K562 (cell line): Measurements from ENCODE around the gene NFYC. TPM values are rescaled to one million over a fixed set of nuclear protein-coding genes. Genes with fewer than 3 reads are reported as not detected.
A peak's percentile ranks its signal among the peaks of the same experiment; 100 is the strongest.

ENCODE experiments used
- AFF4 ChIP-seq: sonication (generic); formaldehyde crosslinking; IDR thresholded peaks from 2 replicates; pipeline ENCODE4 v1.8.0; 2023; ENCODE audit warnings: mild to moderate bottlenecking, missing genetic modification reagents
- CEBPB ChIP-seq: fragments of 450-650 bp; IDR thresholded peaks from 2 replicates; pipeline ENCODE4 v1.6.1; 2016; ENCODE audit warnings: missing genetic modification characterization, missing compliant biosample characterization
- EWSR1 ChIP-seq: fragments of 450-650 bp; IDR thresholded peaks from 2 replicates; pipeline ENCODE4 v1.6.1; 2018; ENCODE audit warnings: borderline replicate concordance, mild to moderate bottlenecking, low read depth, moderate library complexity; ENCODE audit not compliant: partially characterized antibody
- HMG20B ChIP-seq: fragments of 250-450 bp; sonication (Bioruptor Pico); IDR thresholded peaks from 2 replicates; pipeline ENCODE4 v1.5.0; 2021; ENCODE audit warnings: mild to moderate bottlenecking
- IRF1 ChIP-seq: sonication (generic); formaldehyde crosslinking; IDR thresholded peaks from 2 replicates; pipeline ENCODE4 v1.8.0; 2022; ENCODE audit warnings: missing genetic modification reagents, mild to moderate bottlenecking, borderline replicate concordance
- KAT7 ChIP-seq: sonication (generic); formaldehyde crosslinking; IDR thresholded peaks from 2 replicates; pipeline ENCODE4 v1.8.0; 2022; ENCODE audit warnings: missing genetic modification reagents, mild to moderate bottlenecking, borderline replicate concordance
- LARP7 ChIP-seq: fragments of 450-650 bp; IDR thresholded peaks from 2 replicates; pipeline ENCODE4 v1.6.1; 2016
- MECOM ChIP-seq: fragments of 250-450 bp; sonication (Bioruptor Pico); IDR thresholded peaks from 2 replicates; pipeline ENCODE4 v1.8.0; 2022; ENCODE audit warnings: inconsistent platforms
- NBN ChIP-seq: fragments of 450-650 bp; IDR thresholded peaks from 2 replicates; pipeline ENCODE4 v1.6.1; 2016; ENCODE audit warnings: low read depth, mild to moderate bottlenecking
- NR2C2 ChIP-seq, 2 experiments: fragments of 200-800 bp in 1 of 2; sonication (Bioruptor generic) in 1 of 2; sonication (generic) in 1 of 2; formaldehyde crosslinking in 1 of 2; IDR thresholded peaks; 2 replicates each; pipeline versions ENCODE4 v1.6.1 to v1.8.0; 2016 to 2022; ENCODE audit warnings: mild to moderate bottlenecking in 1 of 2, missing compliant biosample characterization in 1 of 2, missing genetic modification characterization in 1 of 2, missing genetic modification reagents in 1 of 2
- POLR3A ChIP-seq: IDR thresholded peaks from 2 replicates; pipeline ENCODE4 v1.6.1; 2011; ENCODE audit warnings: borderline replicate concordance, mild to moderate bottlenecking, moderate library complexity; ENCODE audit not compliant: insufficient read length, insufficient read depth; ENCODE audit errors: extremely low read depth
- PTTG1 ChIP-seq: fragments of 450-650 bp; IDR thresholded peaks from 2 replicates; pipeline ENCODE4 v1.6.1; 2016; ENCODE audit warnings: low read depth, mild to moderate bottlenecking, missing genetic modification characterization, missing compliant biosample characterization
- RBM25 ChIP-seq: fragments of 200-400 bp; formaldehyde crosslinking; IDR thresholded peaks from 2 replicates; pipeline ENCODE4 v1.6.1; 2018; ENCODE audit warnings: low read length, low read depth, moderate library complexity; ENCODE audit not compliant: severe bottlenecking
- TEAD1 ChIP-seq, 2 experiments: fragments of 450-650 bp in 1 of 2; sonication (generic) in 1 of 2; formaldehyde crosslinking; IDR thresholded peaks; 2 replicates each; pipeline versions ENCODE4 v1.4.0 to v1.8.0; 2020 to 2022; ENCODE audit warnings: mild to moderate bottlenecking in 2 of 2, missing genetic modification reagents in 1 of 2
- ZBTB5 ChIP-seq: fragments of 450-650 bp; IDR thresholded peaks from 2 replicates; pipeline ENCODE4 v1.6.1; 2017; ENCODE audit warnings: antibody characterized with exemption
- ZKSCAN1 ChIP-seq: fragments of 150-350 bp; IDR thresholded peaks from 2 replicates; pipeline ENCODE4 v1.6.1; 2016; ENCODE audit warnings: low read depth, low read length
- ZNF197 ChIP-seq: fragments of 200-800 bp; sonication (Bioruptor generic); IDR thresholded peaks from 2 replicates; pipeline ENCODE4 v1.6.1; 2016; ENCODE audit warnings: low read depth, missing genetic modification characterization, missing compliant biosample characterization
- ZNF511 ChIP-seq: sonication (generic); formaldehyde crosslinking; IDR thresholded peaks from 2 replicates; pipeline ENCODE4 v1.8.0; 2022; ENCODE audit warnings: mild to moderate bottlenecking, missing genetic modification reagents
- ZNF586 ChIP-seq: fragments of 450-650 bp; formaldehyde crosslinking; conservative IDR thresholded peaks from 2 replicates; pipeline ENCODE4 v1.4.0; 2020; ENCODE audit warnings: mild to moderate bottlenecking, moderate library complexity
- polyA plus RNA-seq, 8 experiments: library from polyadenylated mRNA; depleted of rRNA in 4 of 8; stranded (reverse) in 5 of 8; unstranded in 3 of 8; fragments of >200 nt; fragmentation: Nextera tagmentation in 2 of 8; fragmentation: Illumina TruSeq in 1 of 8; extraction: Ambion mirVana in 2 of 8; extraction: Trizol in 1 of 8; gene quantifications; 2 replicates each; pipeline versions ENCODE4 v1.2.1 to v1.2.3, GENCODE V29; 2011 to 2014; ENCODE audit warnings: inconsistent platforms in 1 of 8, missing spikeins in 1 of 8
- total RNA-seq, 7 experiments: library from RNA; depleted of rRNA in 6 of 7; stranded (reverse); fragments of >200 nt in 6 of 7; fragmentation: Illumina TruSeq in 2 of 7; extraction: Trizol in 2 of 7; gene quantifications; 2 replicates each; pipeline versions ENCODE4 v1.2.1 to v1.2.3, GENCODE V29; 2011 to 2021; ENCODE audit warnings: low replicate concordance in 1 of 7

The NFYC gene
- total and polyA plus RNA-seq, 9 of the 15 experiments (the other 6 are each of a cell fraction or from before 2014, with no cell fraction given), result 4.8 to 59.8 (median 41.1) TPM

- TF ChIP-seq AFF4 (CRISPR knock-in tag), result no peak
- peak; percentile 45; the same call in 1 of the 2 replicates for TF ChIP-seq NBN
- TF ChIP-seq ZKSCAN1, result no peak
- no peak for TF ChIP-seq PTTG1 (tag)
- no peak for TF ChIP-seq EWSR1
- TF ChIP-seq HMG20B (CRISPR knock-in tag), result no peak
- no peak for TF ChIP-seq POLR3A
- no peak for TF ChIP-seq TEAD1 (CRISPR knock-in tag; IDR thresholded peaks at IDR 0.05)
- no peak for TF ChIP-seq KAT7
- TF ChIP-seq IRF1, result no peak
- no peak for TF ChIP-seq NR2C2 (CRISPR knock-in tag; IDR thresholded peaks at IDR 0.05)
- TF ChIP-seq NR2C2 (tag; IDR thresholded peaks at IDR 0.05), result peak; percentile 18; the same call in 1 of the 2 replicates
- no peak for TF ChIP-seq ZNF511 (CRISPR knock-in tag)
- no peak for TF ChIP-seq ZNF197 (CRISPR knock-in tag)
- TF ChIP-seq MECOM, result no peak
- no peak for TF ChIP-seq ZBTB5
- TF ChIP-seq RBM25, result no peak
- no peak for TF ChIP-seq ZNF586 (CRISPR knock-in tag)
- TF ChIP-seq CEBPB, result no peak
- TF ChIP-seq LARP7, result no peak
Measured at GRCh38 chr1:40711465-40712404, 20.2 kb downstream of the NFYC start (continued).
